ENCODE results near the gene NQO1.
"Not testable (repeated sequence)": the region's sequence is repeated elsewhere in the genome, so short reads cannot be mapped to it uniquely, and the experiment has no call there.

GRCh38 chr16:69757375-69757774, 31.0 kb upstream of the NQO1 start:
- TF ChIP-seq, protein P1, sequence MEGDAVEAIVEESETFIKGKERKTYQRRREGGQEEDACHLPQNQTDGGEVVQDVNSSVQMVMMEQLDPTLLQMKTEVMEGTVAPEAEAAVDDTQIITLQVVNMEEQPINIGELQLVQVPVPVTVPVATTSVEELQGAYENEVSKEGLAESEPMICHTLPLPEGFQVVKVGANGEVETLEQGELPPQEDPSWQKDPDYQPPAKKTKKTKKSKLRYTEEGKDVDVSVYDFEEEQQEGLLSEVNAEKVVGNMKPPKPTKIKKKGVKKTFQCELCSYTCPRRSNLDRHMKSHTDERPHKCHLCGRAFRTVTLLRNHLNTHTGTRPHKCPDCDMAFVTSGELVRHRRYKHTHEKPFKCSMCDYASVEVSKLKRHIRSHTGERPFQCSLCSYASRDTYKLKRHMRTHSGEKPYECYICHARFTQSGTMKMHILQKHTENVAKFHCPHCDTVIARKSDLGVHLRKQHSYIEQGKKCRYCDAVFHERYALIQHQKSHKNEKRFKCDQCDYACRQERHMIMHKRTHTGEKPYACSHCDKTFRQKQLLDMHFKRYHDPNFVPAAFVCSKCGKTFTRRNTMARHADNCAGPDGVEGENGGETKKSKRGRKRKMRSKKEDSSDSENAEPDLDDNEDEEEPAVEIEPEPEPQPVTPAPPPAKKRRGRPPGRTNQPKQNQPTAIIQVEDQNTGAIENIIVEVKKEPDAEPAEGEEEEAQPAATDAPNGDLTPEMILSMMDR (IDR thresholded peaks at IDR 0.05): not testable (repeated sequence)
- not testable (repeated sequence) for TF ChIP-seq EZH2 (IDR thresholded peaks at IDR 0.05)
